Measurements from ENCODE around the gene SLC6A12.

DNA sequence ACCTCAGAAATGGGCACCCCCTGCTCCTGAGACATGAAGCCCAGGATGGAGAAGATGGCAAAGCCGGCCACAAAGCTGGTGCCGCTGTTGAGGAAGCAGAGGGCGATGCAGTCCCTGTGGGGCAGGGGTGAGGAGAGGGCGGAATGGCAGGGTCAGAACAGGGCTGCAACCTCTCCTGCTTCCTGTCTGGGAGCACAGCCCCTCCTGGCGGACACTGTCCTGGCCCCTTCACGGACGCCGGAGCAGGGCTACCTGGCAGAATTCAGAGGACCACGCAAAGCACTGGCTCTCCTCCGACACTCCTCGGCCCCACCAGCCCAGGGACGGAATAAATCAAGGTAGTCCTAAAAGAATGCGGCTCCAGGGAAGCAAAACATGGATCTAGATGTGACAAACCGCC is 12.4 kb upstream of the SLC6A12 start:
- TF ChIP-seq, protein P1, sequence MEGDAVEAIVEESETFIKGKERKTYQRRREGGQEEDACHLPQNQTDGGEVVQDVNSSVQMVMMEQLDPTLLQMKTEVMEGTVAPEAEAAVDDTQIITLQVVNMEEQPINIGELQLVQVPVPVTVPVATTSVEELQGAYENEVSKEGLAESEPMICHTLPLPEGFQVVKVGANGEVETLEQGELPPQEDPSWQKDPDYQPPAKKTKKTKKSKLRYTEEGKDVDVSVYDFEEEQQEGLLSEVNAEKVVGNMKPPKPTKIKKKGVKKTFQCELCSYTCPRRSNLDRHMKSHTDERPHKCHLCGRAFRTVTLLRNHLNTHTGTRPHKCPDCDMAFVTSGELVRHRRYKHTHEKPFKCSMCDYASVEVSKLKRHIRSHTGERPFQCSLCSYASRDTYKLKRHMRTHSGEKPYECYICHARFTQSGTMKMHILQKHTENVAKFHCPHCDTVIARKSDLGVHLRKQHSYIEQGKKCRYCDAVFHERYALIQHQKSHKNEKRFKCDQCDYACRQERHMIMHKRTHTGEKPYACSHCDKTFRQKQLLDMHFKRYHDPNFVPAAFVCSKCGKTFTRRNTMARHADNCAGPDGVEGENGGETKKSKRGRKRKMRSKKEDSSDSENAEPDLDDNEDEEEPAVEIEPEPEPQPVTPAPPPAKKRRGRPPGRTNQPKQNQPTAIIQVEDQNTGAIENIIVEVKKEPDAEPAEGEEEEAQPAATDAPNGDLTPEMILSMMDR (optimal IDR thresholded peaks at IDR 0.05 in 1 of 3, IDR thresholded peaks at IDR 0.05 in 1 of 3, conservative IDR thresholded peaks at IDR 0.05 in 1 of 3; ENCODE audit: extremely low read depth in 1 of 3, insufficient read depth in 2 of 3, low read length in 3 of 3): no peak
- no peak for TF ChIP-seq EZH2 (IDR thresholded peaks at IDR 0.05; ENCODE audit: low read length)
